Jurkat, Clone E6-1 (cell line): ENCODE measurements around the gene ELAVL2.

Experiments
- DNase-seq: peaks from one replicate; pipeline ENCODE4 v3.0.0-alpha.2; 2011; ENCODE audit warnings: low read depth, low spot score
- H3K4me3 ChIP-seq: 2 replicates; pipeline ENCODE4 v1.5.1; 2011; ENCODE audit warnings: mild to moderate bottlenecking, low read length, control low read depth, moderate library complexity

Gene ELAVL2

GRCh38 chr9:23775549-23775948, 50.5 kb downstream of the ELAVL2 start:
- H3K4me3 ChIP-seq: no peak overlapping the region
- DNase-seq: no peak

- DNase-seq: no peak
- no peak overlapping the region for H3K4me3 ChIP-seq
Measured at GRCh38 chr9:23774266-23774665, 51.8 kb downstream of the ELAVL2 start.

- no peak for DNase-seq
- no peak overlapping the region for H3K4me3 ChIP-seq
Measured at GRCh38 chr9:23772385-23772783, 53.7 kb downstream of the ELAVL2 start.

GRCh38 chr9:23771746-23772384, 54.2 kb downstream of the ELAVL2 start:
- no peak overlapping the region for H3K4me3 ChIP-seq
- no peak for DNase-seq

GRCh38 chr9:23769307-23769935, 56.6 kb downstream of the ELAVL2 start:
- no peak for DNase-seq
- no peak overlapping the region for H3K4me3 ChIP-seq

GRCh38 chr9:23768861-23769260, 57.2 kb downstream of the ELAVL2 start:
- no peak overlapping the region for H3K4me3 ChIP-seq
- DNase-seq: no peak

GRCh38 chr9:23766613-23767012, 59.4 kb downstream of the ELAVL2 start:
- no peak overlapping the region for H3K4me3 ChIP-seq
- no peak for DNase-seq

GRCh38 chr9:23765561-23765960, 60.5 kb downstream of the ELAVL2 start:
- H3K4me3 ChIP-seq: no peak overlapping the region
- no peak for DNase-seq

GRCh38 chr9:23764219-23764618, 61.8 kb downstream of the ELAVL2 start:
- DNase-seq: no peak
- H3K4me3 ChIP-seq: no peak overlapping the region

GRCh38 chr9:23754551-23754950, 71.5 kb downstream of the ELAVL2 start:
- DNase-seq: no peak
- H3K4me3 ChIP-seq: no peak overlapping the region

GRCh38 chr9:23752859-23753258, 73.2 kb downstream of the ELAVL2 start:
- H3K4me3 ChIP-seq: no peak overlapping the region
- DNase-seq: no peak

- H3K4me3 ChIP-seq: no peak overlapping the region
- no peak for DNase-seq
Measured at GRCh38 chr9:23751633-23752032, 74.4 kb downstream of the ELAVL2 start.

- H3K4me3 ChIP-seq: no peak overlapping the region
- DNase-seq: no peak
Measured at GRCh38 chr9:23750808-23751207, 75.2 kb downstream of the ELAVL2 start.

- no peak for DNase-seq
- H3K4me3 ChIP-seq: no peak overlapping the region
Measured at GRCh38 chr9:23747088-23748075, 78.7 kb downstream of the ELAVL2 start.

- no peak for DNase-seq
- H3K4me3 ChIP-seq: no peak overlapping the region
Measured at GRCh38 chr9:23746317-23746716, 79.7 kb downstream of the ELAVL2 start.

- no peak for DNase-seq
- H3K4me3 ChIP-seq: no peak overlapping the region
Measured at GRCh38 chr9:23743036-23743435, 83.0 kb downstream of the ELAVL2 start.

- H3K4me3 ChIP-seq: no peak overlapping the region
- no peak for DNase-seq
Measured at GRCh38 chr9:23741351-23741750, 84.7 kb downstream of the ELAVL2 start.

- DNase-seq: no peak
- H3K4me3 ChIP-seq: no peak overlapping the region
Measured at GRCh38 chr9:23740531-23740930, 85.5 kb downstream of the ELAVL2 start.

GRCh38 chr9:23739753-23740152, 86.3 kb downstream of the ELAVL2 start:
- no peak overlapping the region for H3K4me3 ChIP-seq
- DNase-seq: no peak

GRCh38 chr9:23736293-23736692, 89.7 kb downstream of the ELAVL2 start:
- H3K4me3 ChIP-seq: no peak overlapping the region
- no peak for DNase-seq
